T1000 (cell line): ENCODE measurements around the gene ETNK2.

Experiments used
- DNase-seq: peaks from one replicate; lab custom pipeline; 2025; ENCODE audit warnings: mixed read lengths; lab: John Stamatoyannopoulos, UW

The ETNK2 gene

GRCh38 chr1:204147406-204148383 lies 4.1 kb downstream of the ETNK2 start:
- DNase-seq: no peak

DNA sequence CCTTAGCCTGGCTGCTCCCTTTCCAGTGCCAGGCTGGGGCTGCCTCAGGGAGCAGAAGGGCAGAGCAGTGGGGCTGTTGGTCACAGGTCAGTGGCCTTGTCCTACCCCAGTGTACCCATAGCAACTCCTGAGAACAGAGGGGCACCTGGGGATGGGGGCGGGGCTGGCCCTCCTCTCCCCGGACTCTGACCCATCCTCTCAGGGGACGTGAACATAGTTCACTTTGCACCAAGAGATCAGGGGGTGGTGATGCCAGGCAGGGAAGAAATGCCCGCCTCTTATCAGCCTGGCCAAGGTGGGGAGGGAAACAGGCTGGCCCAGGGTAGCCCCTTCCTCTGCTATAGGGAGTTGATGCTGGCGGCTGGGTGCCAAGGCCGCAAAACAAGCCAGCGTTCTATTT lies 4.9 kb downstream of the ETNK2 start:
- no peak for DNase-seq

GRCh38 chr1:204146309-204146708 lies 5.5 kb downstream of the ETNK2 start:
- DNase-seq: no peak

DNA sequence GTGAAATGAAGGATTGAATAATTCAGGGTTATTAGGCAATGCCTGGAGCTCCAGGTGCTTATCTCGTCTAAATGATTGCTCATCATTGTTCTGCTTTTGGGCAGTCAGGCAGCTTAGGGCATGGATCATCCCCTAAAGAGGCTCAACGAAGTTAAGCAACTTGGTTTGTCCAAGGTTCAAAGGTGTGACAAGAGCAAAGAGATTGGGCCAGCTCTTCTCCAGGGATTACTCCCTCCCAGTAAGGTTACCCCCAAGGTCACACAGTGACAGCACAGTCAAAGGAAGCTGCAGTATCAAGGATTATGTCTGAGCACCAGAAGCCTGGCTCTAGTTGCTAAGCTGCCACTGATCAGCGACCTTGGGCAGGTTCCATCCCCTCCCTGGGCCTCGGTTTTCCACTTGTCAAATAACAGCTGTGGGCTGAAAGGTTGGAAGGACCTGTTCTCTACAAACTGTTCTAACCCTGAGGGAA lies 6.8 kb downstream of the ETNK2 start:
- DNase-seq: no peak

GRCh38 chr1:204143276-204144041 lies 8.4 kb downstream of the ETNK2 start:
- DNase-seq: no peak

DNA sequence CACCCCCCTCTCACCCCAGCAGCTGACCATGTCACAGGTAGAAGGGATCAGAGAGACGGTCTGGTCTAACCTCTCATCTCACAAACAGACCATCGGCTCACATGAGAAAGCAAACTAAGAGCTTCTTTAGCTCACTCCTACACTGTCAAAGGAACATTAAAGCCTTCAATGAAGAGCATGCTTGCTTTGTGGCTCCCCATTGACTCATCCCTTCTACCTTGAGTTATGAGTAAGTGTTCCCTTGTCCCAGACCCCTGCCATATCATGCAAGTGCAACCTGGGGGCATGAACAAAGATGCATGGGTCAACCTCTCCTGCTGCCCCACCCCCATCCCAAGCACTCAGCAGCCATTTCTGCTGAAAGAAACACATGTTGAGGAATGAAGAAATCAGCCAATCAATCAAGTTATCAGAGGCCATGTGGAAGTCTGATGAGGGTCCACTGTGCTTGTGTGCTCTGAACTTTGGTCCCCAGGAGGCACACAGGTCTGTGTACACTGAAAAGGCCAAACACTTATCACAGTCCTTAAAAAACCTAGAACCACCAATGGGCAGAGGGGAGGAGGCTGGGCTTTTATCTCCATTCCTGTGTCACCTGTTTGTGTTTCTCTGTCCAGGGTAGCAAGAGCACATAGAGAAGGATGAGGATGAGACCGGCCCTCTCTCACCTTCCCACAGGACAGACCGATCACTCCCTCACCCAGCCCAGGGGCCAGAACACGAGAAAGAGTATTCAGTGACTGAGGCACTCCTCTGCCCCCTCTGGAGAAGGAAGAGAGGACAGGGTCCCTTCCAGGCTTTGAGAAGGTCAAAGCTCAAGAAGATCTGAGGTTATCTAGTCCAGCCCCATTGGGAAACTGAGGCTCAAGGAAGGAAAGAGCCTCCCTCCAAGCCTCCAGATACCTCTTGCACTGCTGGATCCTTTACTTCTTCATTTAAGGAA lies 9.5 kb downstream of the ETNK2 start:
- DNase-seq: no peak

DNA sequence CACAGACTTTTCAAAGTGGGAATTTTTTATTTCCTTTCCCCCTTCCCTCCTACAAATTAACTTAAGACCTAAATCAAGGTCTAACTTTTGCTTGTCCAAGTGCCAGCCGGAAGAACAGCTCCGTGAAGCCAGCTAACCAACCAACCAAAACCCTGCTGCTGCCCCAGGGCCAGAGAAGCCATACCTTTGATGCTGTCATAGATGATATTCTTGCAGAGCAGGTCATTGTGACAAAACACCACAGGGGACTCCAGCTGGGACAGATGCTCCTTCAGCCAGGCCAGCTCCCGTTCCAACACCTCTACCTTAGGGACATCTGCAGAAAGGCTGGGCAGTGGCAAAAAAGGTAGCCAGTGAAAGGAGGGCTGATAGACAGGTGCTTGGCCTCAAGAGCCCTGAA lies 10.7 kb downstream of the ETNK2 start:
- no peak for DNase-seq

GRCh38 chr1:204139952-204140351 lies 11.9 kb downstream of the ETNK2 start:
- DNase-seq: no peak

DNA sequence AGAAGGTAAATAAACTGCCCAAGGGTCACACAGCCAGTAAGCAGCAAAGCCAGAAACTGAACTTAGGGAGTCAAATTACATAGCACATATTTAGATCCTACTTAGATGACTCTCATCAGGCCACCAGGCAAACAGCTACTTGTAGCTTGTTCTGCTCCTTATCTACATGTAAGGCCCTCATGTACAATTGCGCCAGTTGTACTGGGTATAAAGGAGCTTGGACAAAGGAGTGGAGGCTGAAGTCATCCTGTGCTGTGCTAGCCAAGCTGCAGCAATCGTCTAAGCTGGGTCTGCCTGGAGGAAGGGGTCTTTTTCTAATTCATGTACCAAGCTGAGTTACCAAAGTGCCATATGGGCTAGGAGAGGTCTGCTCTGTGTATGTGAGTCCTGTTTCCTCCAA lies 12.8 kb downstream of the ETNK2 start:
- no peak for DNase-seq

- DNase-seq: no peak
Observed at GRCh38 chr1:204136814-204137213, 15.0 kb downstream of the ETNK2 start.

DNA sequence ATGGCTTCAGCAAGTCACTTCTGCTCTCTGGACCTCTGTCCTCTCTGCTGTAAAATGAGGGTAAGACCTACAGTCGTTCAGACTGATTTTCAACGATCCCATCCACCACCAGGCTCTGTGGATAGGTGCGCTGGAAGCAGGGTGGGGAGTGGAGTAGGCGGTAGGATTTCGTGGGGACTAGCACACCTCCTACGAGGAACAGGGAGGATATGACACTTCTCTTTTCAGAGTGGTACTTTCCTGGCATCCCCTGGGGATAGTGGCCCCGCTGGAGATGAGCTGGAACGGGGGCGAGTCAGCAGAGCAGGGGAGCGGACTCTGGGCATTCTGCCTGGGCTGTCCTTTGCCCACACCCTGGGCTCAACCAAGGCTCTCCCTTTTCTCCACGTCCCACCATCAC lies 17.7 kb downstream of the ETNK2 start:
- DNase-seq: peak; percentile 52

DNA sequence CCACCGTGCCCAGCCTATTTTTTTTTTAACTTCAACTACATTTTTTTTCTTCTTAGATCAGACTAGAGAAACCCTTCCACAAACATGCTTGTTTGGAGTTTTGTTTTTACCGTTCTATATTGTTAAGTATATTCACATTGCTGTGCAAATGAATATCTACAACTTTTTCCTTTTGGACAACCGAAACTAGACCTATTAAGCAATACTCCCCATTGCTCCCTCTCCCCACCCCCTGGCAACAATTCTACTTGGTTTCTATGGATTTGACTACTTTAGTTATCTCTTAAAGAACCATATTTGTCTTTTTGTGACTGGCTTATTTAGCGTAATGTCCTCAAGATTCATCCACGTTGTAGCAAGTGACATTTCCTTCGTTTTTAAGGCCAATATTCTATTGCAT lies 19.1 kb downstream of the ETNK2 start:
- no peak for DNase-seq

DNA sequence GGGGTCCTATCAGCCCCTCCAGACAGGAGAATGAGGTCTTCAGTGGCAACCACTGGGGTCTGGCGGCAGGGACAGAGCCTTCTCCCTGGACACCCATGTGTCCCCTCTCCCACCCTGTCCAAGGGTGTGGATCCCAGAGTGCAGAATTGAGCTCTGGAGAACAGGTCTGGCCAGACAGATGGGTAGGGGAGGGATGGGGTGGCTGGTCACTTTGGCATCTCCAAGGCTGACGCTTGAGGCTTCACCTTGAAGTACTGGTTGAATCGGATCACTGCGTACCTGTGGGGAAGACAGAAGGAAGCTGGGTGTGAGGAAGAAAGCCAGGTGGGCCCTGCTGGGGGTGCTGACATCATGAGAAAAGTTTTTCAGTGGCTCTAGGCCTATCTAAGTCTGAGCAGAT lies 19.9 kb downstream of the ETNK2 start:
- DNase-seq: no peak

DNA sequence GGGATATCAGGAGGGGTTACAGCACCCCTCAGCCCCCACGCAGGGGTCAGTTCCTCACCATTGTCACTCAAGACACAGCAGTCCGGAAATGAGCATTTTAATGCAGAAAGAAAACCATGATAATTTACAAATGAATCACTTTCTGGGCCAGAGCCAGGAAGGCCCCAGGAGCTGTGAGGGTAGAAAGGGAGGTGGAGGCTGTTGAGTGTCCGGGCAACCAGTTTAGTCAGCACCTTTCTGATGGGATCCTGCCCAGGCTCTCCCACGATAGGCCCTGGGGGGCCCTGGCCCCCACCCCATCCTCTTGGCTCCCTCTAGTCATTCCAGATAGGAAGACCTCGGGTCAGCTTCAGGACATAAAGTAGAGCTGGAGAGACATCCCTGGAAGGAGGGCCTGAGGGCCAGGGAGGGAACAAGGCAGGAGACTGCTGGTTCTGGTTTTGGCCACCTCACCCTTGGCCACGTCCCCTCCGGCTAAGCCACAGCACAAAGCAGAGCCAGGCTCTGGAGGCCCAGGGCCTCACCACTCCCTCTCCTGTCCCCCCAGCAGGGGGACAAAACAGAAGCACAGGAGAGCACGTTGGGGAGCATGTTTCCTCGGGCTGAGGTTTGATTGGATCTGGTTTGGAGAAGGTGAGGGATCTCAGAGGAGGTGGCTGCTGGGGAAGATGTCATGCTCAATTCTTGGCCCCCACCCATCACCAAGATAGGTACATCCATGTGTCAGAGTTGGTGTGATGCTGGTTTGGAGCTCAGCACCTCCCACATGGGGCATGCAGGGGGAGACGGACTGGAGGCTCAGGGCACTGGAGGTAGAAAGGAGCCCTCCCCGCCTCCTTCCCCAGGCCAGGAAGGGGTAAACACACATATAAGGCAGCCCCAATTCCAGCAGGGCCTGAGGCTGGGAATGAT lies 20.6 kb downstream of the ETNK2 start:
- peak; percentile 91 for DNase-seq

- DNase-seq: no peak
Observed at GRCh38 chr1:204130178-204130577, 21.7 kb downstream of the ETNK2 start.

DNA sequence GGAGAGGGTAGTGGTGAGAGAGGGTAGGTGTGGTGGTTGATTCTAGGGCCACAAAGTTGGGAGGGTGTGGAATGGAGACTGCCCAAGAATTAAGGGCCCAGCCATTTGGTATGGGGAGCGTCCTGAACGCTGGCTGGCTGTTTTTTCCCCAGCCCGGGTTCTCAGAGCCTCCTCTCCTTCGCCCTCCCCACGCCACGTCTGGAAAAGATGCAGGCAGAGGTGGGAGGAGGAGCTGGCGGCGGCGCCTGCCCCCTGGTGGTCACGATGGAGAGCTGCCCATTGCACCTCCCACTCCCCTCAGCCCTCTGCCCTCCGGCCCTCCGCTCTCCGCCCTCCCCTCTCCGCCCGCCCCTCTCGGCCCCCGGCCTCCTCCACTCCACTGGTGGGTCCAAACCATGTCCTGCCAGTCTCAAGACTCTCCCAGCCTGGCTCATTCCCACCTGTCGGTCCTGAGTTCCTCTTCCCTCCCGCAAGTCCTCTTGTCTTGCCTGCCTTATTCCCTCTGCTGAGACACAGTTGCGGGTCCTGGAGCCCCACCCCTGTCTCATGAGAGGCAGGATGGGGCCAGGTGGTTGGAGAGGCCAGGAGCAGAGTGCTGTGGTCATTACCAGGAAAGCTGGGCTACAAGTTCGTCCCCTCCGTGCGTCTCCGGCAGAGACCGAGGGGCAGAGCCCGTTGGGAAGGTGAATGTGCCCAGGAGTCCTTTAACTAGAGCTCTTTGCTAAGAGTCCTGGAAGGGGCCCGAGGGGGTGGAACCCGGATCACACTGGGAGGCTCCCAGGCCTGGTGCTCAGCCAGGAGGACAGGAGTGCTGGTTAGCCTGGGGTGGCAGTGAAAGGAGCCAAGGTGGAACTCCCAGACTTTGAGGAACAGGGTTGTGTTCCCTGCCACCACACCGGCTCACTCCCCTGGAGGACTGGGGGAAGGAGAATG lies 22.6 kb downstream of the ETNK2 start:
- DNase-seq: peak; percentile 43

- DNase-seq: no peak
Observed at GRCh38 chr1:204128464-204128963, 23.3 kb downstream of the ETNK2 start.

DNA sequence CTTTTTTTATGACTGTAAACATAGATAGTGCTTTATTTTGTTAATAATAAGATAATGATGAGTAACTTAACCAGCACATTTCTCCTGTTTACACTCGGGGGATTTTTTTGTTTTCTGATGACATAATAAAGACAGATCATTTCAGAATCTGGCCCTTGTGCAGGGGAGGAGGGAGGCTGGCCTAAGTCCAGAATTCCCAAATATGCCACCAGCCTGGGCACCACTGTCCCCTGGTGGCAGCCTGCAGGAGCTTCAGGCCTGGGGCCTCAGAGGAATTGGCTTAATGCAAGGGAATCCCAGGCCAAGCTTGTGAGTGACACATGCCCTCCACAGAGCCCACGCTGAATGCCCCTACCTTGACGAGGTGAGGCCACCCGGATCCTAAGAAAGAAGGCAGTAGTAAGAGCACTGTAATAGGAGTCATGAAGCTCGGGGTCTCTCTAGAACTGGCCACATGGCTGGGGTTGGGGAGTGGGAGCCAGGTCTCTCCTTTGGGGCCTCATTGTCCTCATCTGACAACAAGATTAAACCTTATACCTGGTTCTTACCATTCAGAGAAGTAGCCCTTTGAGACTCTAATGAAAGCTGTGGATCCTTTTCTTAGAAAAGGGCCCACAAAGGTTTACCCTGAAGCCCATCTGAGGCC lies 24.1 kb downstream of the ETNK2 start:
- DNase-seq: peak; percentile 80

DNA sequence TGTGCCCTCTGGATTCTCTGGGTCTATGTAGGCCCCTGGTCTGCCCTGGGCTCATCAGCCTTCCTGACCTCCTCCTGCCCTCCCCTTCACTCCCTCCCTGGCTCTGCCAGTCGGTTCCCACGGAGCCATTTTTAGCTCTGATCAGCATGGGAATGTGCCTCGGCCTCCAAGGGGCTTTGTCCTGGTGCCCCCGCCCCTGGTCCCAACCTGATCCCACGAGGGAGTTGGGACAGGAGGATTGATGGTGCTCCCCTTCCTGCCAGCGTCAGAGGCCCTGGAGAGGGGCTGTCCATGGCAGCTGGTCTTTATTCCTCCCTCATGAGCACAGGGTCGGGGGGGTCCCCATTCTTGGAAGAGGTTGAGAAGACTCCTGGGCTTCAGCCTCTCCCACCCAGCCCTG lies 24.9 kb downstream of the ETNK2 start:
- no peak for DNase-seq
